NCI-H2227 (cell line): Measurements from ENCODE around the gene TMEM138.

Source experiments
- DNase-seq: peaks from one replicate; lab custom pipeline; 2025; ENCODE audit not compliant: unreplicated experiment; lab: John Stamatoyannopoulos, UW

Gene TMEM138

GRCh38 chr11:61341706-61342105, 20.5 kb upstream of the TMEM138 start:
- DNase-seq: no peak

GRCh38 chr11:61342207-61342803, 19.9 kb upstream of the TMEM138 start:
- DNase-seq: no peak

GRCh38 chr11:61343792-61344745, 18.1 kb upstream of the TMEM138 start:
- no peak for DNase-seq

- DNase-seq: peak; percentile 27
These were observed 17.0 kb upstream of the TMEM138 start for GRCh38 chr11:61345170-61345610.

- DNase-seq: no peak
These were observed 16.0 kb upstream of the TMEM138 start for GRCh38 chr11:61345954-61346843.

GRCh38 chr11:61347916-61348461, 14.2 kb upstream of the TMEM138 start:
- no peak for DNase-seq

GRCh38 chr11:61349189-61349751, 12.9 kb upstream of the TMEM138 start:
- no peak for DNase-seq

- no peak for DNase-seq
These were observed 12.3 kb upstream of the TMEM138 start for GRCh38 chr11:61349916-61350315.

- no peak for DNase-seq
These were observed 11.8 kb upstream of the TMEM138 start for GRCh38 chr11:61350336-61350735.

GRCh38 chr11:61350803-61351202, 11.4 kb upstream of the TMEM138 start:
- no peak for DNase-seq

- DNase-seq: no peak
These were observed 10.1 kb upstream of the TMEM138 start for GRCh38 chr11:61352038-61352437.

- DNase-seq: no peak
These were observed 8.8 kb upstream of the TMEM138 start for GRCh38 chr11:61353131-61354067.

- DNase-seq: no peak
These were observed 8.0 kb upstream of the TMEM138 start for GRCh38 chr11:61354208-61354607.

GRCh38 chr11:61356706-61357105, 5.5 kb upstream of the TMEM138 start:
- DNase-seq: no peak

GRCh38 chr11:61357233-61357893, 4.8 kb upstream of the TMEM138 start:
- no peak for DNase-seq

GRCh38 chr11:61357894-61358239, 4.3 kb upstream of the TMEM138 start:
- no peak for DNase-seq

GRCh38 chr11:61358566-61358965, 3.6 kb upstream of the TMEM138 start:
- DNase-seq: no peak

- DNase-seq: no peak
These were observed 2.7 kb upstream of the TMEM138 start for GRCh38 chr11:61359516-61359915.

GRCh38 chr11:61361237-61361740, 885 bp upstream of the TMEM138 start:
- DNase-seq: no peak
